SK-N-SH treated with all-trans-retinoic acid at 6 μM for 48 hours (cell line): ENCODE results near the gene GSE1.

Experiments
- ARNTL ChIP-seq: fragments of 450-650 bp; formaldehyde crosslinking; IDR thresholded peaks from 2 replicates; pipeline ENCODE4 v1.5.0; 2020; ENCODE audit warnings: low read depth, mild to moderate bottlenecking, moderate library complexity, borderline replicate concordance
- BACH2 ChIP-seq: fragments of 250-450 bp; sonication (Bioruptor Pico); IDR thresholded peaks from 2 replicates; pipeline ENCODE4 v1.9.0; 2021; ENCODE audit warnings: mild to moderate bottlenecking, borderline replicate concordance
- GLIS3 ChIP-seq: fragments of 250-450 bp; sonication (Bioruptor Pico); IDR thresholded peaks from 2 replicates; pipeline ENCODE4 v1.5.0; 2020; ENCODE audit warnings: mild to moderate bottlenecking, moderate library complexity
- PPARA ChIP-seq: fragments of 250-450 bp; sonication (Bioruptor Pico); IDR thresholded peaks from 2 replicates; pipeline ENCODE4 v1.5.0; 2020; ENCODE audit warnings: mild to moderate bottlenecking, borderline replicate concordance
- SNAI2 ChIP-seq: fragments of 250-450 bp; sonication (Bioruptor Pico); IDR thresholded peaks from 2 replicates; pipeline ENCODE4 v1.5.0; 2020; ENCODE audit warnings: mild to moderate bottlenecking, moderate library complexity
- ZFP3 ChIP-seq: fragments of 250-450 bp; sonication (Bioruptor Pico); IDR thresholded peaks from 2 replicates; pipeline ENCODE4 v1.5.0; 2020; ENCODE audit warnings: mild to moderate bottlenecking, moderate library complexity
- ZFP30 ChIP-seq: fragments of 450-650 bp; formaldehyde crosslinking; IDR thresholded peaks from 2 replicates; pipeline ENCODE4 v1.5.0; 2022; ENCODE audit warnings: mild to moderate bottlenecking, moderate library complexity
- ZNF70 ChIP-seq: fragments of 450-650 bp; formaldehyde crosslinking; IDR thresholded peaks from 2 replicates; pipeline ENCODE4 v1.5.0; 2020; ENCODE audit warnings: mild to moderate bottlenecking, moderate library complexity
- ZNF8 ChIP-seq: fragments of 450-650 bp; formaldehyde crosslinking; IDR thresholded peaks from 2 replicates; pipeline ENCODE4 v1.5.0; 2020; ENCODE audit warnings: mild to moderate bottlenecking, moderate library complexity
- TF ChIP-seq, protein P1 (sequence below): fragments of 250-450 bp; sonication (Bioruptor Pico); IDR thresholded peaks from 2 replicates; pipeline ENCODE4 v1.5.1; 2020; ENCODE audit warnings: low read depth, mild to moderate bottlenecking, moderate library complexity

DNA sequence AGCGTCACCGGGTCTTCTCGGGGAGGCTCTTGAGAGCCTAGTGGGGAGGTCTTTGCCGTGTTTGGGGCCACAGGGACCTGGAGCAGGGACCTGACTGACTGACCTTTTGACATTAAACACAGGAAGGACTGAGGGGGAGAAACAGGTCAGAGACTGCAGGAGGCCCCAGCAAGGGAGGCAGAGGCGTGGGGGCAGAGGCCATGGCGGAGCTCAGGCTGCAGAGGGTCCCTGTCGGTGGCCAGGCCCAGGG lies 41.6 kb upstream of the GSE1 start:
- TF ChIP-seq GLIS3 (CRISPR knock-in tag) = no peak
- TF ChIP-seq ZNF70 = no peak
- no peak for TF ChIP-seq BACH2 (CRISPR knock-in tag)
- no peak for TF ChIP-seq ARNTL (CRISPR knock-in tag)
- TF ChIP-seq ZFP30 (CRISPR knock-in tag) = no peak
- TF ChIP-seq ZNF8 (CRISPR knock-in tag) = no peak
- TF ChIP-seq ZFP3 = no peak
- TF ChIP-seq, protein P1, sequence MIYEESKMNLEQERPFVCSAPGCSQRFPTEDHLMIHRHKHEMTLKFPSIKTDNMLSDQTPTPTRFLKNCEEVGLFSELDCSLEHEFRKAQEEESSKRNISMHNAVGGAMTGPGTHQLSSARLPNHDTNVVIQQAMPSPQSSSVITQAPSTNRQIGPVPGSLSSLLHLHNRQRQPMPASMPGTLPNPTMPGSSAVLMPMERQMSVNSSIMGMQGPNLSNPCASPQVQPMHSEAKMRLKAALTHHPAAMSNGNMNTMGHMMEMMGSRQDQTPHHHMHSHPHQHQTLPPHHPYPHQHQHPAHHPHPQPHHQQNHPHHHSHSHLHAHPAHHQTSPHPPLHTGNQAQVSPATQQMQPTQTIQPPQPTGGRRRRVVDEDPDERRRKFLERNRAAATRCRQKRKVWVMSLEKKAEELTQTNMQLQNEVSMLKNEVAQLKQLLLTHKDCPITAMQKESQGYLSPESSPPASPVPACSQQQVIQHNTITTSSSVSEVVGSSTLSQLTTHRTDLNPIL = no peak
- TF ChIP-seq SNAI2 (CRISPR knock-in tag) = no peak
- TF ChIP-seq PPARA = no peak
